Non-pigmented ciliary epithelial cell (primary cell): ENCODE data around the gene GPNMB.
"Not testable (repeated sequence)": the region's sequence is repeated elsewhere in the genome, so short reads cannot be mapped to it uniquely, and the experiment has no call there.

ENCODE experiments used
- DNase-seq: peaks from one replicate; pipeline ENCODE4 v3.0.0-alpha.2; 2010; ENCODE audit warnings: low read depth

The GPNMB gene

GRCh38 chr7:23246555-23246954 lies at the start of gene GPNMB:
TSS of gene GPNMB (plus strand) at chr7:23246775. CDS start at chr7:23246858, 83 bp downstream.
- DNase-seq, result no peak

- DNase-seq, result not testable (repeated sequence)
Measured at GRCh38 chr7:23197745-23198144, 48.8 kb upstream of the GPNMB start.

- no peak for DNase-seq
Measured at GRCh38 chr7:23200331-23200730, 46.2 kb upstream of the GPNMB start.

GRCh38 chr7:23204241-23204640 lies 42.3 kb upstream of the GPNMB start:
- DNase-seq, result no peak

- no peak for DNase-seq
Measured at GRCh38 chr7:23205577-23205908, 41.0 kb upstream of the GPNMB start.

GRCh38 chr7:23205909-23206767 lies 40.4 kb upstream of the GPNMB start:
- DNase-seq, result no peak

- DNase-seq, result no peak
Measured at GRCh38 chr7:23207021-23207420, 39.6 kb upstream of the GPNMB start.

GRCh38 chr7:23207884-23208283 lies 38.7 kb upstream of the GPNMB start:
- DNase-seq, result no peak

- DNase-seq, result no peak
Measured at GRCh38 chr7:23208316-23208715, 38.3 kb upstream of the GPNMB start.

GRCh38 chr7:23210506-23210905 lies 36.1 kb upstream of the GPNMB start:
- no peak for DNase-seq

GRCh38 chr7:23211589-23211988 lies 35.0 kb upstream of the GPNMB start:
- DNase-seq, result no peak

- DNase-seq, result no peak
Measured at GRCh38 chr7:23212395-23212794, 34.2 kb upstream of the GPNMB start.

GRCh38 chr7:23212841-23213240 lies 33.7 kb upstream of the GPNMB start:
- no peak for DNase-seq

GRCh38 chr7:23213755-23214154 lies 32.8 kb upstream of the GPNMB start:
- DNase-seq, result no peak

- no peak for DNase-seq
Measured at GRCh38 chr7:23214423-23214822, 32.2 kb upstream of the GPNMB start.

- DNase-seq, result no peak
Measured at GRCh38 chr7:23214938-23215337, 31.6 kb upstream of the GPNMB start.

GRCh38 chr7:23216021-23216420 lies 30.6 kb upstream of the GPNMB start:
- DNase-seq, result no peak

- DNase-seq, result no peak
Measured at GRCh38 chr7:23218196-23218595, 28.4 kb upstream of the GPNMB start.

- DNase-seq, result no peak
Measured at GRCh38 chr7:23220690-23221305, 25.8 kb upstream of the GPNMB start.

GRCh38 chr7:23222439-23223030 lies 24.0 kb upstream of the GPNMB start:
- no peak for DNase-seq

- DNase-seq, result not testable (repeated sequence)
Measured at GRCh38 chr7:23224364-23224763, 22.2 kb upstream of the GPNMB start.

GRCh38 chr7:23226844-23227450 lies 19.6 kb upstream of the GPNMB start:
- no peak for DNase-seq

- DNase-seq, result no peak
Measured at GRCh38 chr7:23228412-23228811, 18.2 kb upstream of the GPNMB start.
